Measurements from ENCODE around the gene PTPN2. TPM values are rescaled to one million over a fixed set of nuclear protein-coding genes. Genes with fewer than 3 reads are reported as not detected.
"Not testable (repeated sequence)": the region's sequence is repeated elsewhere in the genome, so short reads cannot be mapped to it uniquely, and the experiment has no call there.

The PTPN2 gene
- total RNA-seq, 2 experiments from 2014 or later = 49.4 to 53.8 TPM

DNA sequence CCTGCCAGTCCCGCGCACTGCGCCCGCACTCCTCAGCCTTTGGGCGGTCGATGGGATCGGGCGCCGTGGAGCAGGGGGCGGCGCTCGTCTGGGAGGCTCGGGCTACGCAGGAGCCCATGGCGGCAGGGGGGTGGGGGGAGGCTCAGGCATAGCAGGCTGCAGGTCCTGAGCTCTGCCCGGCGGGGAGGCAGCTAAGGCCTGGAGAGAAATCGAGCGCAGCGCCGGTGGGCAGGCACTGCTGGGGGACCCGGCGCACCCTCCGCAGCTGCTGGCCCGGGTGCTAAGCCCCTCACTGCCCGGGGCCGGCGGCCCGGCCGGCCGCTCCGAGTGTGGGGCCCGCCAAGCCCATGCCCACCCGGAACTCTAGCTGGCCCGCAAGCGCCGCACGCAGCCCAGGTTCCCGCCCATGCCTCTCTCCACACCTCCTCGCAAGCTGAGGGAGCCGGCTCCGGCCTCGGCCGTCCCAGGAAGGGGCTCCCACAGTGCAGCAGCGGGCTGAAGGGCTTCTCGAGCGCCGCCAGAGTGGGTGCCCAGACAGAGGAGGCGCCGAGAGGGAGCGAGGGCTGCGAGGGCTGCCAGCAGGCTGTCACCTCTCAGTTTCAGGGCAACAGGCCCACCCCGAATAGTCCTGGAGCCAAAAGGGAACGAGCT, 107.1 kb downstream of the PTPN2 start:
- no peak for ATAC-seq (ENCODE audit: poor library complexity)
- H3K27ac ChIP-seq (ENCODE audit: low read depth in 1 of 2, low read length in 2 of 2) = no peak overlapping the region
- Mint-ChIP-seq H3K9me3 (no peaks in the 10 kb centered on the region), H3K4me3 (peak overlapping the region; percentile 89), H3K36me3 (ENCODE audit: low read depth) (peaks cover 9% of the 10 kb centered on the region), H3K27ac (no peak overlapping the region), H3K27me3 (no peaks in the 10 kb centered on the region), H3K4me1 (ENCODE audit: low read depth) (peaks cover 26% of the 10 kb centered on the region)
- peak overlapping the region; percentile 43 for H3K4me3 ChIP-seq (ENCODE audit: low read length)
- ChIA-PET CTCF (no interaction called here), POLR2A (interaction anchor here (2.0 to 3.3 kb wide), 3 partner anchors 12 to 171 kb away, joined by 7 to 37 read pairs (median 13); partner anchors contain the start of genes PTPN2 and SEH1L)
- peaks cover 4% of the 10 kb centered on the region for H3K4me1 ChIP-seq (ENCODE audit: insufficient read depth, low read length)
- TF ChIP-seq, protein P1, sequence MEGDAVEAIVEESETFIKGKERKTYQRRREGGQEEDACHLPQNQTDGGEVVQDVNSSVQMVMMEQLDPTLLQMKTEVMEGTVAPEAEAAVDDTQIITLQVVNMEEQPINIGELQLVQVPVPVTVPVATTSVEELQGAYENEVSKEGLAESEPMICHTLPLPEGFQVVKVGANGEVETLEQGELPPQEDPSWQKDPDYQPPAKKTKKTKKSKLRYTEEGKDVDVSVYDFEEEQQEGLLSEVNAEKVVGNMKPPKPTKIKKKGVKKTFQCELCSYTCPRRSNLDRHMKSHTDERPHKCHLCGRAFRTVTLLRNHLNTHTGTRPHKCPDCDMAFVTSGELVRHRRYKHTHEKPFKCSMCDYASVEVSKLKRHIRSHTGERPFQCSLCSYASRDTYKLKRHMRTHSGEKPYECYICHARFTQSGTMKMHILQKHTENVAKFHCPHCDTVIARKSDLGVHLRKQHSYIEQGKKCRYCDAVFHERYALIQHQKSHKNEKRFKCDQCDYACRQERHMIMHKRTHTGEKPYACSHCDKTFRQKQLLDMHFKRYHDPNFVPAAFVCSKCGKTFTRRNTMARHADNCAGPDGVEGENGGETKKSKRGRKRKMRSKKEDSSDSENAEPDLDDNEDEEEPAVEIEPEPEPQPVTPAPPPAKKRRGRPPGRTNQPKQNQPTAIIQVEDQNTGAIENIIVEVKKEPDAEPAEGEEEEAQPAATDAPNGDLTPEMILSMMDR (IDR thresholded peaks at IDR 0.05) = no peak
- no peak for DNase-seq
- no peaks in the 10 kb centered on the region for H3K36me3 ChIP-seq (ENCODE audit: insufficient read depth, low read length)
- H3K9me3 ChIP-seq (ENCODE audit: control insufficient read depth in 1 of 2, insufficient read depth in 1 of 2, low read length in 2 of 2) = peaks cover 0 to 24% of the 10 kb centered on the region in 2 experiments
- no peaks in the 10 kb centered on the region for H3K27me3 ChIP-seq (ENCODE audit: control insufficient read depth in 1 of 2, insufficient read depth in 2 of 2, low read length in 2 of 2)
- intact Hi-C loops (cut with DNase I, micrococcal nuclease) = no loop called here

DNA sequence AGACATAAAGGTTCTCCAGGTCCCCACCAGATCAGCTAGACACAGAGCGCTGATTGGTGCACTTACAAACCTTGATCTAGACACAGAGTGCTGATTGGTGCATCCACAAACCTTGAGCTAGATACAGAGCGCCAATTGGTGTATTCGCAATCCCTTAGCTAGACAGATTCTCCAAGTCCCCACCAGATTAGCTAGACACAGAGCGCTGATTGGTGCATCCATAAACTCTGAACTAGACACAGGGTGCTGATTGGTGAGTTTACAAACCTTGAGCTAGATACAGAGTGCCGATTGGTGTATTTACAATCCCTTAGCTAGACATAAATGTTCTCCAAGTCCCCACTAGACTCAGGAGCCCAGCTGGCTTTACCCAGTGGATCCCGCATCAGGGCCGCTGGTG, 107.6 kb downstream of the PTPN2 start:
- H3K9me3 Mint-ChIP-seq; H3K4me1 ChIP-seq (ENCODE audit: insufficient read depth, low read length); H3K36me3 Mint-ChIP-seq (ENCODE audit: low read depth); H3K27me3 ChIP-seq (ENCODE audit: control insufficient read depth in 1 of 2, insufficient read depth in 2 of 2, low read length in 2 of 2); ATAC-seq (ENCODE audit: poor library complexity); H3K27me3 Mint-ChIP-seq; H3K27ac ChIP-seq (ENCODE audit: low read depth in 1 of 2, low read length in 2 of 2); H3K36me3 ChIP-seq (ENCODE audit: insufficient read depth, low read length); intact Hi-C loops (cut with DNase I, micrococcal nuclease); H3K4me3 ChIP-seq (ENCODE audit: low read length); DNase-seq: not testable (repeated sequence)
- ChIA-PET POLR2A (interaction anchor here (0.7 to 3.3 kb wide), 12 partner anchors 8 to 795 kb away, joined by 3 to 37 read pairs (median 6); partner anchors contain the start of genes AFG3L2, IMPA2, PTPN2 and SEH1L), CTCF (interaction anchor here (1.2 kb wide), 1 partner anchor 158 kb away, joined by 3 read pairs; no protein-coding TSS in a partner anchor)
- Mint-ChIP-seq H3K4me3 (peak overlapping the region; percentile 89), H3K27ac (peak overlapping the region; percentile 88), H3K4me1 (ENCODE audit: low read depth) (peaks cover 26% of the 10 kb centered on the region)
- peaks cover 0 to 24% of the 10 kb centered on the region in 2 experiments for H3K9me3 ChIP-seq (ENCODE audit: control insufficient read depth in 1 of 2, insufficient read depth in 1 of 2, low read length in 2 of 2)

DNA sequence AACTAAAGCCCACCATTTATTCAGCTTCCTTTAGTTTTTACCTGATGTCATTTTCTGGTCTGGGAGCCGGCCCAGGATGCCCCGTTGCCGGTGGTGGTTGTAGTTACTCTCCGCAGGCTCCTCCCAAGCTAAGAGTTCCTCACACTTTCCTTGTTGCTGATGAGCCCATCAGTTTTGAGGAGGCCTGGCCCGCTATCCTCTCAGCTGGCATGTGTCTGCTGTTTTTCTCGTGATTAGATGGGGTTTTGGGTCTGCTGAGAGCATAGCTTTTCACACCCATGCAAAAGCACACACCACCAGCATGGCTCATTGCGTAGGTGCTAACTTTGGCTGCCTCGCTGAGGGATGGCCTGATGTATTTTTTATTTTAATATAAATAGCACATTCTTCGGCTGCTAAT, 109.1 kb downstream of the PTPN2 start:
- ATAC-seq (ENCODE audit: poor library complexity) (peak; percentile 30), DNase-seq (peak in 1 of 14 experiments; percentile 58)
- intact Hi-C loops (cut with DNase I, micrococcal nuclease) = no loop called here
- ChIA-PET CTCF (interaction anchor here (0.7 kb wide), 1 partner anchor 8 kb away, joined by 3 read pairs; no protein-coding TSS in a partner anchor), POLR2A (interaction anchor here (1.0 to 3.3 kb wide), 10 partner anchors 9 to 398 kb away, joined by 3 to 37 read pairs (median 6); partner anchors contain the start of genes AFG3L2, CEP192, PTPN2 and SEH1L)
- Histone ChIP-seq H3K36me3 (ENCODE audit: insufficient read depth, low read length) (no peaks in the 10 kb centered on the region), H3K27ac (ENCODE audit: low read depth in 1 of 2, low read length in 2 of 2) (no peak overlapping the region), H3K4me3 (ENCODE audit: low read length) (peak overlapping the region; percentile 62), H3K27me3 (ENCODE audit: control insufficient read depth in 1 of 2, insufficient read depth in 2 of 2, low read length in 2 of 2) (no peaks in the 10 kb centered on the region), H3K4me1 (ENCODE audit: insufficient read depth, low read length) (peaks cover 4% of the 10 kb centered on the region), H3K9me3 (ENCODE audit: control insufficient read depth in 1 of 2, insufficient read depth in 1 of 2, low read length in 2 of 2) (peaks cover 0 to 24% of the 10 kb centered on the region in 2 experiments)
- Mint-ChIP-seq H3K36me3 (ENCODE audit: low read depth) (peaks cover 9% of the 10 kb centered on the region), H3K27ac (peak overlapping the region; percentile 88), H3K9me3 (no peaks in the 10 kb centered on the region), H3K4me3 (peak overlapping the region; percentile 89), H3K4me1 (ENCODE audit: low read depth) (peaks cover 26% of the 10 kb centered on the region), H3K27me3 (no peaks in the 10 kb centered on the region)
- TF ChIP-seq, protein P1 (IDR thresholded peaks at IDR 0.05) = no peak

Data from CD4-positive, alpha-beta T cell (primary cell).